AML-193 (cell line): ENCODE results near the gene RNF144B.
A peak's percentile ranks its signal among the peaks of the same experiment; 100 is the strongest.
"Not testable (repeated sequence)": the region's sequence is repeated elsewhere in the genome, so short reads cannot be mapped to it uniquely, and the experiment has no call there.

ENCODE experiments used
- DNase-seq, 2 experiments: peaks; one replicate each; lab custom pipeline; 2025; lab: John Stamatoyannopoulos, UW

The RNF144B gene

GRCh38 chr6:18387061-18387721 lies at the start of gene RNF144B:
Gene RNF144B, plus strand, starts transcription at chr6:18387350. Its CDS starts 12,185 bp downstream, at chr6:18399535.
- DNase-seq = peak; percentile 89 to 93

- no peak for DNase-seq
These were observed 47.6 kb upstream of the RNF144B start for GRCh38 chr6:18339599-18339998.

GRCh38 chr6:18340781-18341551 lies 46.2 kb upstream of the RNF144B start:
- no peak for DNase-seq

- no peak for DNase-seq
These were observed 44.9 kb upstream of the RNF144B start for GRCh38 chr6:18342223-18342622.

- no peak for DNase-seq
These were observed 43.4 kb upstream of the RNF144B start for GRCh38 chr6:18343741-18344140.

- DNase-seq = no peak
These were observed 40.1 kb upstream of the RNF144B start for GRCh38 chr6:18347021-18347577.

GRCh38 chr6:18347866-18348265 lies 39.3 kb upstream of the RNF144B start:
- DNase-seq = no peak

- DNase-seq = no peak
These were observed 37.8 kb upstream of the RNF144B start for GRCh38 chr6:18349386-18349785.

- DNase-seq = no peak
These were observed 36.9 kb upstream of the RNF144B start for GRCh38 chr6:18350271-18350670.

- peak; percentile 18 to 23 for DNase-seq
These were observed 36.4 kb upstream of the RNF144B start for GRCh38 chr6:18350712-18351111.

- DNase-seq = no peak
These were observed 35.1 kb upstream of the RNF144B start for GRCh38 chr6:18352001-18352400.

GRCh38 chr6:18352842-18353241 lies 34.3 kb upstream of the RNF144B start:
- DNase-seq = no peak

GRCh38 chr6:18353251-18353650 lies 33.9 kb upstream of the RNF144B start:
- no peak for DNase-seq

- DNase-seq = not testable (repeated sequence)
These were observed 29.6 kb upstream of the RNF144B start for GRCh38 chr6:18357546-18357945.

GRCh38 chr6:18359237-18359885 lies 27.8 kb upstream of the RNF144B start:
- DNase-seq = no peak

GRCh38 chr6:18360188-18360587 lies 27.0 kb upstream of the RNF144B start:
- no peak for DNase-seq

- no peak for DNase-seq
These were observed 25.0 kb upstream of the RNF144B start for GRCh38 chr6:18362058-18362561.

- DNase-seq = no peak
These were observed 23.4 kb upstream of the RNF144B start for GRCh38 chr6:18363746-18364145.

- not testable (repeated sequence) for DNase-seq
These were observed 22.6 kb upstream of the RNF144B start for GRCh38 chr6:18364561-18364960.

- no peak for DNase-seq
These were observed 19.8 kb upstream of the RNF144B start for GRCh38 chr6:18367371-18367770.

GRCh38 chr6:18368277-18369105 lies 18.7 kb upstream of the RNF144B start:
- DNase-seq = no peak

- no peak for DNase-seq
These were observed 16.1 kb upstream of the RNF144B start for GRCh38 chr6:18371010-18371409.
